H1 (cell line): Measurements from ENCODE around the gene ENDOD1. TPM values are rescaled to one million over a fixed set of nuclear protein-coding genes. Genes with fewer than 3 reads are reported as not detected.
"Not testable (repeated sequence)": the region's sequence is repeated elsewhere in the genome, so short reads cannot be mapped to it uniquely, and the experiment has no call there.

Experiments used
- CTCF ChIA-PET: fragments of 300-600 bp; sonication (Branson Sonifier 250); formaldehyde crosslinking; loops from one replicate; lab custom pipeline; 2021; ENCODE audit not compliant: partially characterized antibody; lab: Charles Lee
- POLR2A ChIA-PET: fragments of 300-600 bp; sonication (Branson Sonifier 250); formaldehyde crosslinking; loops from one replicate; lab custom pipeline; 2021; ENCODE audit warnings: inconsistent platforms; ENCODE audit not compliant: partially characterized antibody; lab: Charles Lee
- DNase-seq, 2 experiments: peaks; one replicate each; pipeline versions ENCODE4 v3.0.0 to v3.0.0-alpha.2; 2010 to 2022; ENCODE audit warnings: low spot score in 2 of 2, low read depth in 1 of 2, mixed read lengths in 1 of 2
- FAIRE-seq: peaks from 2 replicates; lab custom pipeline; 2011; peaks lifted over from hg19 to GRCh38; lab: Jason Lieb, UNC
- H2AFZ ChIP-seq: 2 replicates; pipeline ENCODE4 v1.8.1; 2012; ENCODE audit warnings: low read length, inconsistent platforms
- H2AK5ac ChIP-seq: 2 replicates; pipeline ENCODE4 v1.6.1; 2013; ENCODE audit warnings: low read depth, low read length
- H2BK120ac ChIP-seq: replicated peaks from 2 replicates; pipeline ENCODE3; 2013; ENCODE audit warnings: low read depth, low read length, inconsistent platforms
- H2BK12ac ChIP-seq: 2 replicates; pipeline ENCODE4 v1.6.1; 2013; ENCODE audit warnings: low read depth, low read length
- H2BK15ac ChIP-seq: 2 replicates; pipeline ENCODE4 v1.6.1; 2013; ENCODE audit warnings: low read length
- H2BK20ac ChIP-seq: 2 replicates; pipeline ENCODE4 v1.6.1; 2013; ENCODE audit warnings: low read length
- H2BK5ac ChIP-seq: 2 replicates; pipeline ENCODE4 v1.6.1; 2013; ENCODE audit warnings: low read depth, low read length
- H3K14ac ChIP-seq: 2 replicates; pipeline ENCODE4 v1.6.1; 2013; ENCODE audit warnings: inconsistent platforms; ENCODE audit not compliant: insufficient read length
- H3K18ac ChIP-seq: 2 replicates; pipeline ENCODE4 v1.6.1; 2013; ENCODE audit warnings: low read length; ENCODE audit errors: extremely low read depth
- H3K23ac ChIP-seq: 2 replicates; pipeline ENCODE4 v1.6.1; 2013; ENCODE audit warnings: inconsistent platforms; ENCODE audit not compliant: insufficient read length
- H3K23me2 ChIP-seq: 2 replicates; pipeline ENCODE4 v1.6.1; 2013; ENCODE audit warnings: low read depth, low read length
- H3K27ac ChIP-seq: 2 replicates; pipeline ENCODE4 v1.6.1; 2011; ENCODE audit warnings: low read depth, low read length, inconsistent platforms
- H3K27me3 ChIP-seq, 4 experiments: replicated peaks in 1 of 4; 1 replicate in 1 of 4; 2 replicates in 3 of 4; pipeline versions ENCODE4 v1.6.1 to v1.8.1; 2011 to 2013; ENCODE audit warnings: low read length in 3 of 4, mild to moderate bottlenecking in 3 of 4, inconsistent platforms in 2 of 4, mixed read lengths in 2 of 4, moderate library complexity in 1 of 4; ENCODE audit not compliant: control insufficient read depth in 3 of 4, insufficient read depth in 3 of 4; ENCODE audit errors: extremely low read depth in 1 of 4
- H3K36me3 ChIP-seq, 4 experiments: 2 replicates each; pipeline versions ENCODE4 v1.6.1 to v1.8.1; 2011 to 2013; ENCODE audit warnings: mild to moderate bottlenecking in 4 of 4, low read length in 3 of 4, moderate library complexity in 2 of 4, control low read depth in 1 of 4, inconsistent platforms in 1 of 4; ENCODE audit not compliant: insufficient read depth in 4 of 4, control insufficient read depth in 2 of 4
- H3K4ac ChIP-seq: replicated peaks from 2 replicates; pipeline ENCODE3; 2013; ENCODE audit warnings: low read length, low read depth, mixed read lengths, inconsistent platforms; ENCODE audit not compliant: insufficient read length
- H3K4me1 ChIP-seq, 4 experiments: replicated peaks in 1 of 4; 1 replicate in 1 of 4; 2 replicates in 3 of 4; pipeline versions ENCODE4 v1.6.1 to v1.8.1; 2011 to 2013; ENCODE audit warnings: low read length in 3 of 4, inconsistent platforms in 2 of 4, mixed read lengths in 1 of 4; ENCODE audit not compliant: insufficient read depth in 4 of 4, control insufficient read depth in 3 of 4
- H3K4me2 ChIP-seq, 2 experiments: 2 replicates each; pipeline versions ENCODE4 v1.6.1 to v1.8.1; 2011 to 2013; ENCODE audit warnings: low read depth in 2 of 2, low read length in 2 of 2, control low read depth in 1 of 2, inconsistent platforms in 1 of 2, mild to moderate bottlenecking in 1 of 2; ENCODE audit not compliant: insufficient read depth in 1 of 2
- H3K4me3 ChIP-seq, 4 experiments: fragments of 200-600, 300-600 bp in 1 of 4; sonication (generic), shearing (Covaris generic), sonication (Bioruptor Twin) in 1 of 4; 2 replicates each; pipeline versions ENCODE4 v1.5.1 to v1.8.1; 2011 to 2016; ENCODE audit warnings: low read length in 4 of 4, low read depth in 3 of 4, control low read depth in 2 of 4, inconsistent platforms in 2 of 4, mild to moderate bottlenecking in 2 of 4, mixed read lengths in 1 of 4, moderate library complexity in 1 of 4; ENCODE audit not compliant: insufficient read depth in 2 of 4; ENCODE audit errors: extremely low read depth in 1 of 4
- H3K56ac ChIP-seq: replicated peaks from 2 replicates; pipeline ENCODE3; 2013; ENCODE audit warnings: low read depth, mild to moderate bottlenecking, mixed read lengths, low read length, inconsistent platforms; ENCODE audit not compliant: insufficient read length
- H3K79me1 ChIP-seq: 2 replicates; pipeline ENCODE4 v1.6.1; 2013; ENCODE audit warnings: low read depth, low read length, control low read depth
- H3K79me2 ChIP-seq, 2 experiments: 2 replicates each; pipeline versions ENCODE4 v1.6.1 to v1.8.1; 2012 to 2013; ENCODE audit warnings: low read length in 2 of 2, mild to moderate bottlenecking in 2 of 2, inconsistent platforms in 1 of 2; ENCODE audit not compliant: insufficient read depth in 2 of 2, control insufficient read depth in 1 of 2
- H3K9ac ChIP-seq, 4 experiments: replicated peaks in 1 of 4; 1 replicate in 1 of 4; 2 replicates in 3 of 4; pipeline versions ENCODE4 v1.6.1 to v1.8.1; 2011 to 2013; ENCODE audit warnings: low read depth in 3 of 4, low read length in 3 of 4, control low read depth in 2 of 4, mild to moderate bottlenecking in 2 of 4, moderate library complexity in 2 of 4, inconsistent platforms in 1 of 4; ENCODE audit errors: extremely low read depth in 1 of 4
- H3K9me3 ChIP-seq, 2 experiments: 2 replicates each; pipeline versions ENCODE4 v1.6.1 to v1.8.1; 2012 to 2013; ENCODE audit warnings: mild to moderate bottlenecking in 2 of 2, moderate library complexity in 2 of 2, control low read depth in 1 of 2, inconsistent platforms in 1 of 2, low read depth in 1 of 2, low read length in 1 of 2, mixed read lengths in 1 of 2; ENCODE audit not compliant: insufficient read depth in 2 of 2
- H4K20me1 ChIP-seq, 2 experiments: replicated peaks in 1 of 2; 2 replicates each; pipeline versions ENCODE3 to v1.8.1; 2011 to 2013; ENCODE audit warnings: inconsistent platforms in 2 of 2, low read length in 2 of 2, mild to moderate bottlenecking in 1 of 2; ENCODE audit not compliant: insufficient read depth in 2 of 2, control insufficient read depth in 1 of 2
- H4K5ac ChIP-seq: 2 replicates; pipeline ENCODE4 v1.6.1; 2013; ENCODE audit warnings: low read length, low read depth, mixed read lengths, inconsistent platforms; ENCODE audit not compliant: insufficient read length
- H4K8ac ChIP-seq: 2 replicates; pipeline ENCODE4 v1.8.0; 2013; ENCODE audit warnings: mild to moderate bottlenecking, moderate library complexity, low read length, inconsistent platforms; ENCODE audit not compliant: insufficient read depth; ENCODE audit errors: extremely low read depth
- H4K91ac ChIP-seq: replicated peaks from 2 replicates; pipeline ENCODE3; 2013; ENCODE audit warnings: low read length, mixed read lengths, inconsistent platforms; ENCODE audit not compliant: insufficient read length
- WGBS, 2 experiments: shearing (Covaris generic) in 1 of 2; methylation state at CpG; one replicate each; pipeline versions ENCODE4 v1.1.6 to v1.1.7; 2013 to 2015; ENCODE audit warnings: low lambda C conversion rate in 2 of 2, mixed read lengths in 2 of 2, inconsistent platforms in 1 of 2, low coverage in 1 of 2, missing lambda C conversion rate in 1 of 2; ENCODE audit not compliant: insufficient replicate concordance in 2 of 2, insufficient coverage in 1 of 2, insufficient read length in 1 of 2; ENCODE audit errors: extremely low coverage in 1 of 2, missing lambda C conversion rate in 1 of 2; 5-methylcytosine and 5-hydroxymethylcytosine counted together
- polyA plus RNA-seq, 7 experiments: library from polyadenylated mRNA; depleted of rRNA in 3 of 7; stranded (reverse) in 5 of 7; unstranded in 2 of 7; fragments of >200 nt in 5 of 7; fragments of 200-250 nt in 2 of 7; gene quantifications; 1 replicate in 5 of 7; 2 replicates in 1 of 7; 4 replicates in 1 of 7; pipeline versions ENCODE4 v1.2.1 to v1.2.3, GENCODE V29; 2011 to 2013; ENCODE audit warnings: missing spikeins in 2 of 7, mixed read lengths in 2 of 7
- total RNA-seq: library from RNA; stranded (reverse); fragmentation: NEBNext Ultra II Directional; extraction: Animal tissue kit (Norgen Biotek cat#: 25700); gene quantifications from 2 replicates; pipeline ENCODE4 v1.2.1, GENCODE V29; 2021

The ENDOD1 gene
- total and polyA plus RNA-seq, 2 of the 8 experiments (the other 6 are each of a cell fraction or from before 2014, with no cell fraction given): 1.2 to 2.5 TPM

GRCh38 chr11:95049122-95049521 is 40.5 kb upstream of the ENDOD1 start, which contains the start of gene KDM4F:
KDM4F (plus strand) TSS chr11:95049422.
- not testable (repeated sequence) for H3K9me3 ChIP-seq, H4K20me1 ChIP-seq, H3K4ac ChIP-seq, H2BK12ac ChIP-seq, H3K14ac ChIP-seq, H2BK120ac ChIP-seq, H2AK5ac ChIP-seq, H4K8ac ChIP-seq, H3K4me3 ChIP-seq, H4K91ac ChIP-seq, H3K27ac ChIP-seq, H3K27me3 ChIP-seq, H3K4me2 ChIP-seq, FAIRE-seq, H4K5ac ChIP-seq, H2BK5ac ChIP-seq, DNase-seq, H2BK15ac ChIP-seq, H3K79me1 ChIP-seq, H2BK20ac ChIP-seq, H3K9ac ChIP-seq, H3K18ac ChIP-seq, H3K23me2 ChIP-seq, H3K23ac ChIP-seq, H2AFZ ChIP-seq, H3K36me3 ChIP-seq, H3K79me2 ChIP-seq, H3K4me1 ChIP-seq, H3K56ac ChIP-seq
- CTCF ChIA-PET: interaction anchor here (1.5 kb wide), 2 partner anchors 12 to 33 kb away, joined by 3 to 4 read pairs; no protein-coding TSS in a partner anchor
- POLR2A ChIA-PET: interaction anchor here (1.5 kb wide), 1 partner anchor 18 kb away, joined by 4 read pairs; no protein-coding TSS in a partner anchor
- 80% methylated on average over 3 of the region's 3 CpGs; no CpG with 5 or more reads in 1 of the 2 experiments for WGBS, 2 experiments
